Thoracic aorta endothelial cell (primary cell): ENCODE results near the gene KLC4. TPM values are rescaled to one million over a fixed set of nuclear protein-coding genes. Genes with fewer than 3 reads are reported as not detected.

Experiments used
- total RNA-seq: library from RNA; depleted of rRNA; stranded (reverse); fragments of >200 nt; gene quantifications from 2 replicates; pipeline ENCODE4 v1.2.3, GENCODE V29; 2012

The KLC4 gene
- total RNA-seq, result 11.2 and 11.8 TPM in 2 replicates

GRCh38 chr6:43059168-43060033 lies at the start of gene KLC4, which contains the start of gene MRPL2:
TSS of gene KLC4 (plus strand) at chr6:43059631. CDS start at chr6:43061336, 1,705 bp downstream.
TSS of gene MRPL2 (minus strand) at chr6:43059434. CDS start at chr6:43059381, 53 bp downstream.

GRCh38 chr6:43013843-43014433 lies 45.5 kb upstream of the KLC4 start, which contains the start of the genes KLHDC3 and MEA1:
TSS of gene KLHDC3 (plus strand) at chr6:43014249. CDS start at chr6:43017193, 2,944 bp downstream.
TSS of gene MEA1 (minus strand) at chr6:43013946. CDS start at chr6:43013813, 133 bp downstream.

GRCh38 chr6:43021270-43022047 lies 38.0 kb upstream of the KLC4 start, which contains the start of gene RRP36:
TSS of gene RRP36 (plus strand) at chr6:43021623. CDS start at chr6:43021655, 32 bp downstream.

GRCh38 chr6:43053545-43054205 lies 5.8 kb upstream of the KLC4 start, which contains the start of gene CUL7:
TSS of gene CUL7 (minus strand) at chr6:43053851. CDS start at chr6:43052788, 1,063 bp downstream.

GRCh38 chr6:43075670-43076463 lies 16.4 kb downstream of the KLC4 start, which contains the start of gene PTK7:
TSS of gene PTK7 (plus strand) at chr6:43076314. CDS start at chr6:43076489, 175 bp downstream.

Other genes with a start within 250 kb of the KLC4 start
- gene RPL7L1, start 180.0 kb upstream of the KLC4 start, total RNA-seq, result 204 and 227 TPM in 2 replicates
- gene PTCRA, start 143.6 kb upstream of the KLC4 start, total RNA-seq, result not detected in 2 replicates
- 25.4 and 28.1 TPM in 2 replicates for gene CNPY3, start 130.2 kb upstream of the KLC4 start, total RNA-seq
- gene GNMT, start 98.9 kb upstream of the KLC4 start, total RNA-seq, result 0.13 TPM in 1 of 2 replicates, not detected in the other
- gene PEX6, start 80.5 kb upstream of the KLC4 start, total RNA-seq, result 17.4 and 25.7 TPM in 2 replicates
- 60.4 and 63.3 TPM in 2 replicates for gene PPP2R5D, start 75.1 kb upstream of the KLC4 start, total RNA-seq
- gene MEA1, start 45.7 kb upstream of the KLC4 start, total RNA-seq, result 43.7 and 50.7 TPM in 2 replicates
- 85.1 and 93.1 TPM in 2 replicates for gene KLHDC3, start 45.4 kb upstream of the KLC4 start, total RNA-seq
- gene RRP36, start 38.0 kb upstream of the KLC4 start, total RNA-seq, result 104 and 118 TPM in 2 replicates
- gene CUL7, start 5.8 kb upstream of the KLC4 start, total RNA-seq, result 22.8 and 23.7 TPM in 2 replicates
- gene MRPL2, start 197 bp upstream of the KLC4 start, total RNA-seq, result 24.6 and 25.9 TPM in 2 replicates
- gene PTK7, start 16.7 kb downstream of the KLC4 start, total RNA-seq, result 2.7 and 2.8 TPM in 2 replicates
- gene SRF, start 111.6 kb downstream of the KLC4 start, total RNA-seq, result 22.5 and 28.9 TPM in 2 replicates
- gene CUL9, start 122.6 kb downstream of the KLC4 start, total RNA-seq, result 23.3 and 26.6 TPM in 2 replicates
- 30.5 and 51.6 TPM in 2 replicates for gene DNPH1, start 169.8 kb downstream of the KLC4 start, total RNA-seq
- gene TTBK1, start 183.8 kb downstream of the KLC4 start, total RNA-seq, result under 0.01 and 0.14 TPM in 2 replicates
- not detected in 2 replicates for gene SLC22A7, start 238.6 kb downstream of the KLC4 start, total RNA-seq
- not detected in 2 replicates for gene CRIP3, start 249.2 kb downstream of the KLC4 start, total RNA-seq